ENCODE measurements around the gene IL11RA.
"Not testable (repeated sequence)": the region's sequence is repeated elsewhere in the genome, so short reads cannot be mapped to it uniquely, and the experiment has no call there.

Gene IL11RA

DNA sequence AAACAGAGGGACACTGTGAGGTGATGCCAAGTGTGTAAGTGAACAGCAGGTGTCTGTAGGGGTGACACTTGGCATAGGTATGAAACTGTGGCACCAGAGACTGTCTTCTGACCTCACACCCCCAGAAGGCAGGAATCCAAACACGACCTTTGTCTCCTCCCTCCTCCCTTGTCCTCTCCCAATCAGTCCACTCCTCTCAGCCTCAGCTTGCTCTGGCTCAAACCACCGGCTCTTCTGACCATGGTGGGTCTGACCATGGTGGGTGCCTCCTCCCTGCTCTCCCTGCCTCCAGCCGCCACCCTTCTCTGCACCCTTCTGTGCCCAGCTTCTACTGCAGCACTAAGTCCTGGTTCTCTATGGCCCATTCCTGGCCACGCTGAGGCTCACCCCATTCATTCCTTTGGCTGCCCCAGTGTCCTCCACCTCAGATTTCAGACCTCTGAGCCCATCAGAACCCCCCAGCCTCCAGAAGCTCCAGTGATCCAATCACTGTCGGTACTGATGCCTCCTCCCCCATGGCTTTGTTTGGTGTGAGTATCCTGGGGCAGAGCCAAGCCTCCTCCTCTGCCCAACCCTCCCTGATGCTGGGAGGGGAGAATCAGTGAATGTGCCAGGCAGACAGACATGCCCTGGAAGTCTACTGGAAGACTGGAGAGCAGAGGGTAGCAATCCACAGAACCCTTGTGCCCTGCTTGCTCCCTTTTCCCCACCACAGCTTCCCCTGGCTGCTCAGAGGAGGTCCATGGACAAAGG lies 21.4 kb upstream of the IL11RA start:
- DNase-seq, result no peak

DNA sequence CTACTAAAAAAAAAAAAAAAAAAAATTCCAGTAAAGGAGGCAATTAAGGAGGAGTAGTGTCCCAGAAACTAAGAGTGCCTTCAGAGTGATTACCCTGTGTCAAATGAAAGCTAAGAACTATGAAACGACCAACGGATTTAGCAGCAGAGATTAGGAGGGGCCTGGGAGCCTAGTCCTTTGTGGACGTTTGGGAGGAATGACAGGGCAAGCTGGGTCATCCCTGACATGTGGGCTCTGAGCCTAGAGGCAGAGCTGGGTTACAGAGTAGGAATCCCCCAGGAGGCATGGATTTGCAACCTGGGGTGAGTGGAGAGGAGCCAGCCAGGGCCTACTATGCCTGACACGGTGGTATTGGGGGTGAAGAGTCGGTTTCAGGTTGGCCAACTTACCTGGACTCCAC lies 18.8 kb upstream of the IL11RA start:
- DNase-seq, result no peak

DNA sequence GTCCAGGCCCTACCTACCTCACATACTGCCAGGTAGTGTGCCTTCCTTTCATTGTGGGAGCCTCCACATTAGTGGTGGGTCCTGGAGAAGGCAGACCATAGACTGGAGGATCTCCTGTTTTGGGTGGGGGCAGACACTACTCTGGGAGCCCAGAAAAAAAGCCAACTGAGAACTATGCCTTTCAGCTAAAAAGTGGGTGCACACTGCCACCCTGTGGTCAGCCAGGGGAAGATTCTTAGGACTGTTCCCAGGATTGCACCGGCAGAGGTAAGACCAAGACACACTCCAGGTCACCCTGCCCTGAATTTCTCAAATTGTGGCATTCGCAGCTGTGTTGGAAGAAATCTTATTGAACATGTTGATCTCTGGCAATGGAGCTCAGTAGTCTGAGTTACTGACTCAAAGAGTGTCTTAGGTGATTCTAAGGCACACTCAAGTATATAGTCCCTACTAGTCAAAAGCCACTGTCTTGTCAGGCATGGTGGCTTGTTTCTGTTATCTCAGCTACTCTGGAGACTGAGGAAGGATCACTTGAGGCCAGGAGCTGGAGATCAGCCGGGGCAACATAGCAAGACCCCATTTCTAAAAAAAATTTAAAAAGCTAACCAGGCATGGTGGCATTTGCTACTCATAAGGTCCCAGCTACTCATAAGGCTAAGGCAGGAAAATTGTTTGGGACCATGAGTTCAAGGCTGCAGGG lies 18.0 kb upstream of the IL11RA start:
- peak in 1 of 2 experiments; percentile 52 for DNase-seq

DNA sequence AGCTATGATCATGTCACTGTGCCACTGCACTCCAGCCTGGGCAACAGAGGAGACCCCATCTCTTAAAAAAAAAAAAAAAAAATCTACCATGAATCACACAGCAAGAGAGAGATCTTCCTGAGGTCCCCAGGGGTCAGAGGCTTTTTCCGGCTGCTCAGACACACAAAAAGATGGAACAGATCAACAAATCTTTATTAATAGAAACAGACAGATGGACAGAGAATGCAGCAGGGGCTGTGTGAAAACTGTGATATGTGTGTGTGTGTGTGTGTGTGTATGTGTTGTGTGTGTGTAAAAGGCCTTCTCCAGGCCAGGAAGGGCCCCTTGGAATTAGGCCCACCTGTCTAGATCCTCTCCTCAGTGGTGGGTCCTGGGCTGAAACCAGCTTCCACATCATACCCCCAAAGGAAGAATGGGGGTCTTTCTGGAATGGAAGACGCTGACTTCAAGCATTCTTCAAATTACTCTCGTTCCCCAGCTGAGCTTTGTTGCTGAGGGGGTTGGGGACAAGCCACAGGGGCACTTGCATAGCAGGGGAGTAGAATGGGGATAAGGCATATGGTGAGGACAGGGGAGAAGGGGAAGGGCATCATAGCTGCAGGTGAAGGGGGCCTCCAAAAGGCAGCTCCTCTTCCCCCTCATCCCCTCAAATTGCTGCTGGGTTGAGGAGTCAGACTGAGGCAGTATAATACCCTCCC lies 17.3 kb upstream of the IL11RA start:
- no peak for DNase-seq

DNA sequence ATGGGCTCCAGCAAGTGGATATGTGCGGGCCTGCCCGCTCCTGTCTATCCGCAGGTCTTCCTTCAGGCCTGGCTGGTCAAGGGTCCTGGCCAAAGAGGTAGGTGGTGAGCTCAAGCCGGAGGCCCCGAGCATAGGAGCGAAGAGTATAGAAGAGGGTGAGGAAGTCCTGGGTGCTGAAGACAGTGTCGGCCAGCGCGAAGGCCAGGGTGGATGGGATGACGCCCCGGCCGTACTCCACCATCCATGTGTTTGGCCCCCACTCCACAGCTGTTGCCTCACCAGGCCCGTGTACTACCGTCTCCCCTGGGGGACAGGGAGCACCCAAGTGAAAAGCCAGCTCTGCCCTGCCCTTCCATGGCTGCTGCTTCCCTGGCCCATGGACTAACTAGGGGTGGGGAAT lies 16.4 kb upstream of the IL11RA start:
- no peak for DNase-seq

DNA sequence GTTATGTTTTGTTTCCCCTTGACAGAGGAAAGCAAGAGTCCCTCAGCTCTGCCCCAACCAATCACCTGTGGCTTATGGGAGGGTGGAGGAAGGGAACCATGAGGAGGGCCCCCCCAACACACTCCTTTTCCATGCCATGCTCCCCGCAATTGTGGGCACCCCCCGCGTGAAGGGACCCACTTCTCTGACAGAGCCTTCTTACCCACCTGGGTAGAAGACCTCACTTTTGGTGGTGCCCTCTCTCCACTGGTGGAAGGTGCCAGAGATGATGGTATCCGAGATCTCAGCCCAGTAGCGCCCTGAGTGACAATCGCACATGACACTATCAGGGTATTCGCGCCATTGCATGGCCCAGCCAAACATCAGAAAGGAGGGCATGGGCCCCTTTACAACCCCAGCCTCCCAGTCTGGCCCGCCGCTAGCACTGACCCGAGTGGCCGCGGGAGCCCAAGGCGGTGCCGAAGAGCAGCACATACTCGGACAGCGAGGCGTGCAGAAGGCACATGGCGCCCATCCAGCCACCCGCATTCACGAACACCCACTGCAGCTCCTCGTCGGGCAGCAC lies 15.1 kb upstream of the IL11RA start:
- DNase-seq, result no peak

DNA sequence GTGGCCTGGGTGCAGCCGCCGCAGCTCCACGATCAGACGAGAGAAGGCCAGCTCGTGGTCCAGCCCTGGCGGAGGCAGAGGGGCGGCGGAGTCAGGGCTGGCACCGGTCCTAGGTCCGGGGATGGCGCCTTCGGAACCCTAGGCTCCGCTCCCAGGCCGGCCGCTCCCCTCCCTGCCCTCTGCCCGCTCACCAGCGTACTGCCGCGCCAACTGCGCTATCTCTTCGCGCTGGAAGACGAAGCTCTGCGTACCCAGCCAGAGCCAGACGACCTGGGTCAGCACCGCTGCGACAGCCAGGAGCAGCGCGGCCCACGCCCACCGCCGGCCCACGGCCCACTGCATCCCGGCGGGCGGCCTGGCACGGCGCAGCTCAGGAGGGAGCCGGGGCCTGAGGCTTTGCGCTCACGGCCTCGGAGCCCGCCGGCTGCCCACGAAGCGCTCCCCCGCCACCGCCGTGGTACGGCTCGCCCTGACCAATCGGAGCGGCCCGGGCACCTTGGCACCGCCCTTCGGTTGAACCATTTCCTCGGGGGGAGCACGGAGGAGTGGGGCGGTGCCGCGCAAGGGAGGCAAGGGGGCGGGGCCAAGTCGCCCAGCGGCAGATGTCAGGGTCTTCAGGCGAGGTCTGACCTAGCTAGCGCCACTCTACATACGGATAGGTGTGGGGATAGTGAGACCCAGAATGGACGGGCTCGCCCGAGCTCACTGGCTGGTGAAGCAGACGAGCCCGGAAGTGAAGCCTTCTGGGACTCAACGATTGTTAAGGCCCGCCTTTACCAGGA lies 14.4 kb upstream of the IL11RA start, which contains the start of gene SIGMAR1:
TSS of gene SIGMAR1 (minus strand) at position 432 of the 782 bp plus-strand sequence. CDS start at position 342, 90 bp downstream.
- DNase-seq, result peak; percentile 43 to 78

DNA sequence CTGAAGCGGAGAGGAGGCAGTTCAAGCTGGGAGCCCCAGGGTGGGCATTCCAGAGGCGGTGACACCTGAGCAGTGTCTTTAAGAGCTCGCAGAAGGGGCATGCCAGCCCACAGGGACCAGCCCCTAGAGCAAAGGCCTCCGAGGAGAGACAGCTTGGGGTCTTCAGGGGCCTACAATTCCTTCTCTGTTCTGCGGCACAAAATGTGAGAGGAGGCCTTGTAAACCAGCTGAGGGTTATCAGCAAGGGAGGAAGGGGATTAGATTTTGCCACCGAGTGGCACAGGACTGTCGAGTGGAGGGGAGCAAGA lies 13.9 kb upstream of the IL11RA start:
- DNase-seq, result no peak

DNA sequence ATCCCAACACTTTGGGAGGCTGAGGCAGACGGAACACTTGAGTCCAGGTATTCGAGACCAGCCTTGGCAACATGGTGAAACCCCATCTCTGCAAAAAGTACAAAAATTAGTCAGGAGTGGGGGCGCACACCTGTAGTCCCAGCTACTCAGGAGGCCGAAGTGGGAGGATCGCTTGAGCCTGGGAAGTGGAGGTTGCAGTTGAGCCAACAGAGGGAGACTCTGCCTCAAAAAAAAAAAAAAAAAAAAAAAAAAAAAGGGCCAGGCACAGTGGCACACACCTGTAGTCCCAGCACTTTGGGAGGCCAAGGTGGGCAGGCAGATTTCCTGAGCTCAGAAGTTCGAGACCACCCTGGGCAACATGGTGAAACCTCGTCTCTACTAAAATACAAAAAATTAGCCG lies 12.7 kb upstream of the IL11RA start:
- DNase-seq, result not testable (repeated sequence)

DNA sequence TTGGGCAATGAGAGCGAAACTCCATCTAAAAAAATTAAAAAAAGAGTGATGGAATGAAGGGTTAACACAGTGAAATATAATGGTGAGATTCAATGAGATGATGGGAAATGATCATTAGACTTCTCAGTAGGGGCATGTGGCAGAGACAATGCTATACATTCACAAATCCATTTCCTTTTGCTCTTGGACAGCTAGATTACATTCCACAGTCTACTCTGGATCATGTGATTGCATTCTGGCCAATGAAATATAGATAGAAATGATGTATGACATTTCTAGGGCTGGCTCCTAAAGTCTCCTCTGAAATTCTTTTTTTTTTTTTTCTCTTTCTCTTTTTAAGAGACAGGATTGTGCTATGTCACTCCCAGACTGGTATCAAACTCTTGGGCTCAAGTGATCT lies 9.3 kb upstream of the IL11RA start:
- DNase-seq, result no peak

DNA sequence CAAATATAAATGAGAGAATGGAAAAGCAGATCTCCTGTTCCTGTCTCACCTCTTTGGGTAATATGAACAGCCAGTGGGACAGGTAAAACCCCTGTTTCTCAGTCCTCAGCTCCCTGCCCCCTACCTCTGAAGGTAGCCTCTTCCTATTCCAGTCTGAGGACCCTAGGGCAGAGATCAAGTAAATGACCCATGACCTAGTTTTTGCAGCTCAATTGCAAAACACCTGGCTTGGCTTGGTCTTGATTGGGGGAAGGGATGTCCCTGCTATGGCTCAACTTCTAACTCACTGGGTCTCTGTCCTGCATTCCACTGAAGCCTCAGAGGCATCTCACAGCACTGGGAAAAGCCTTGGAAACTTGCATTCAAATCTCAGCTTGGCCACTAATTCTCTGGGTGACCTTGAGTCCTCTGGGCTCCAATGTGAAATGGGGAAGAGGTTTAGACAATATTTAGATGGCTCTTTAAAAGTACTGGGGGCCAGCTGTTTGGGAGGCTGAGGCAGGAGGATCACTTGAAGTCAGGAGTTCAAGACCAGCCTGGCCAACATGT lies 7.1 kb upstream of the IL11RA start:
- no peak for DNase-seq

DNA sequence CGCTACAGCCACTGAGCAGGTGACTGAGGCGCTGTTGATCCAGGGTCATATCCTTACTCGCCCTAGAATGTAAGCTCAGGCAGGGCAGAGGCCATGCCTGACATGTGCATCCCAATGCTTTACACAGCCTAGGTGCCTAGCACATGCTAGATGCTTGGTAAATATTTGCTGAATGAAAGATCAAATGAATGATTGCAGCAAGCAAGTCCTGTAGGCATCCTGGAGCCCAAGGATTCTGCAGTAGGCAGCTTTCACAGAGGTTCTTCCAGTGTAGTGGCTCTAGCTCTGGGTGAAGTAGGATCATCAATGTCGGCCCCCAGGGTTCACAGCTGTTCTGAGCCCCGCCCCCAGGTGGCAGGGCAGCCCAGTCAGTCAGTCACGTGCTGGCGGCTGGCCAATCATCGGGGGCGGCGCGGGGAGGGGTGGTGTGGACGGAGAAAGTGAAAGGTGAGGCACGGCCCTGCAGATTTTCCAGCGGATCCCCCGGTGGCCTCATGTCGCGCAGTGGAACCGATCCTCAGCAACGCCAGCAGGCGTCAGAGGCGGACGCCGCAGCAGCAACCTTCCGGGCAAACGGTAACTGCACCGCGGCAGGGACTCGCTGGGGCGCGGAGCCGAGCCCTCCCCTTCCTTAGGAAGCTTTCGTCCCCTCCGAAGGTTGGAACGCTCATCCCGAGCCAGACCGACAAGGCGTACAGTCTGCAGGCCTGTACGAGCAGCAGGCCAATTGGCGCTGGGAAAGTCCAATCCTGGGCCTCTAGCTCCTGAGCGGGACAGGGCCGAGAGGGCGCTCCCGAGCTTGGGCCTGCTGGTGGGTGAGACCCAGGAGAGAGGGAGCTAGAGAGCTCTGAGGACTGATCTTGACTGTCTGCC lies 5.5 kb upstream of the IL11RA start, which contains the start of gene GALT:
TSS of gene GALT (plus strand) at position 465 of the 873 bp plus-strand sequence. CDS start at position 495, 30 bp downstream.
- peak; percentile 51 to 75 for DNase-seq

DNA sequence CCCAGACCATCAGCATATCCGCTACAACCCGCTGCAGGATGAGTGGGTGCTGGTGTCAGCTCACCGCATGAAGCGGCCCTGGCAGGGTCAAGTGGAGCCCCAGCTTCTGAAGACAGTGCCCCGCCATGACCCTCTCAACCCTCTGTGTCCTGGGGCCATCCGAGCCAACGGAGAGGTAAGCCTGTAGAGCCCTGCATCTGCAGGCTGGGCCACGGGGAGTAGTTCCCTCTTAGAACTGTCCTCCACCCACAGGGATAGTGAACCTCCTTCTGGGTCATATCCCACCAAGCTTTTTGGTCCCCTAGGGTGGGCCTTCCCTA lies 4.9 kb upstream of the IL11RA start:
- DNase-seq, result no peak

DNA sequence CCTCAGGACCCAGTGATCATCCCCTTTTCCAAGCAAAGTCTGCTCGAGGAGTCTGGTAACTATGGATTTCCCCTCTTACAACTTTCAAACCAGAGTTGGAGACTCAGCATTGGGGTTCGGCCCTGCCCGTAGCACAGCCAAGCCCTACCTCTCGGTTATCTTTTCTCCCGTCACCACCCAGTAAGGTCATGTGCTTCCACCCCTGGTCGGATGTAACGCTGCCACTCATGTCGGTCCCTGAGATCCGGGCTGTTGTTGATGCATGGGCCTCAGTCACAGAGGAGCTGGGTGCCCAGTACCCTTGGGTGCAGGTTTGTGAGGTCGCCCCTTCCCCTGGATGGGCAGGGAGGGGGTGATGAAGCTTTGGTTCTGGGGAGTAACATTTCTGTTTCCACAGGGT lies 4.3 kb upstream of the IL11RA start:
- no peak for DNase-seq

DNA sequence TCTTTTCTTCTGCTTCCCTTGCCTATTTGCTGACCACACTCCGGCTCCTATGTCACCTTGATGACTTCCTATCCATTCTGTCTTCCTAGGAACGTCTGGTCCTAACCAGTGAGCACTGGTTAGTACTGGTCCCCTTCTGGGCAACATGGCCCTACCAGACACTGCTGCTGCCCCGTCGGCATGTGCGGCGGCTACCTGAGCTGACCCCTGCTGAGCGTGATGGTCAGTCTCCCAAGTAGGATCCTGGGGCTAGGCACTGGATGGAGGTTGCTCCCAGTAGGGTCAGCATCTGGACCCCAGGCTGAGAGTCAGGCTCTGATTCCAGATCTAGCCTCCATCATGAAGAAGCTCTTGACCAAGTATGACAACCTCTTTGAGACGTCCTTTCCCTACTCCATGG lies 3.3 kb upstream of the IL11RA start:
- no peak for DNase-seq

DNA sequence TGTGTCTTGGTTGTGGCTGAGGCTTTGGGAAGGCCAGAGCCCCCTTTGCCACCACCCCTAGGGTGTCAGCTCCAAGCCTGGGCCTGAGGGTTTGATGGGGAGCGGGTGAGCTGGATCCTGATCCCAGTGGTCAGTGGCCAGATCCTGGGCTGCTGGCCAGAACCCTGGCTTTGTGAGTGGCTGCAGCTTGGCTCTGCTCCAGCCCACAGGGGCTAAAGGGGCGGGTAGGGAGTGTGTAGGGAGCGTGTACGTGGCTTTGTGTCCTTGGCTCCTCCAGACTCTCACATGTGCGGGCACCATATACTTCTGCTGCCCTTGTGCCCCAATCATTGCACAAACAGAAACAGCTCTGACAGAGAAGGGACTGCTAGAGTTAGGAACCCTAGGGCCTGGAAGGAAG lies 1.2 kb upstream of the IL11RA start:
- no peak for DNase-seq

DNA sequence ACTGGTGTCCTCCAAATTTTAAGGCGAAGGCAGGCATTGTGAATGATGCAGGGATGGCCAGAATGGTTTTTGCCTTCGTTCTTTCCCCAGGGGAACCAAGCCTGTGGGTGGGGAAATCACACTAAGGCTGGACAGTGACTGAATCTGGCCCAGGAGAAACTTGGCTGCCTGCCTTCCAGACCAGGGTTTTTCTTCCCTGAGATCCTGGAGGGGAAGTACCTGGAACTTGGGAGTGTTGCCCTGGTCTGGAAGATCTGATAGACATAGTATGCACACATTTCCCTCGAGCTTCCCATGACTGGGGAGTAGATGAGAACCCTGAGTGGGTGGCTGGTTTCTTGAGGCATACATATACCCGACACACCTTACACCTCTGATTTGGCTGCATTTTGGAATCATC lies 664 bp upstream of the IL11RA start:
- DNase-seq, result no peak

DNA sequence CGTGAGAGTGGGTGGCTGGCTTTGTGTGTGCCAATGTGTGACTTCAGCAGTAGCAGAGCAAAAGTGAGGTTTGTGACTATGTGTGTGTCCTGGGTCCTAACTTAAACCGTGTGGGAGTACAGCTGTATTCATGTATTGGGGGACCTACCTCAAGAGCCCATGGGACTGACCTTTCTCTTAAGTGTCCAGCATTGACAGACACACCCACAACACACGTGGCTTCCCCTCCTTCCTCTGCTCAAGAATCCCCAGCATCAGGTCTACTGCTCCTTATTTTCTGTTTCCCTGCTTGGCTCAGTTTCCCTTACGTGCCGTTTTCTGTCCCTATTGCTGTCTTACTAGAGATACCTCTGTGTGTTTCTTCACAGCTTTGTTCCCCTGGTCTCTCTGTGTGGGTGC lies 616 bp downstream of the IL11RA start:
- no peak for DNase-seq

DNA sequence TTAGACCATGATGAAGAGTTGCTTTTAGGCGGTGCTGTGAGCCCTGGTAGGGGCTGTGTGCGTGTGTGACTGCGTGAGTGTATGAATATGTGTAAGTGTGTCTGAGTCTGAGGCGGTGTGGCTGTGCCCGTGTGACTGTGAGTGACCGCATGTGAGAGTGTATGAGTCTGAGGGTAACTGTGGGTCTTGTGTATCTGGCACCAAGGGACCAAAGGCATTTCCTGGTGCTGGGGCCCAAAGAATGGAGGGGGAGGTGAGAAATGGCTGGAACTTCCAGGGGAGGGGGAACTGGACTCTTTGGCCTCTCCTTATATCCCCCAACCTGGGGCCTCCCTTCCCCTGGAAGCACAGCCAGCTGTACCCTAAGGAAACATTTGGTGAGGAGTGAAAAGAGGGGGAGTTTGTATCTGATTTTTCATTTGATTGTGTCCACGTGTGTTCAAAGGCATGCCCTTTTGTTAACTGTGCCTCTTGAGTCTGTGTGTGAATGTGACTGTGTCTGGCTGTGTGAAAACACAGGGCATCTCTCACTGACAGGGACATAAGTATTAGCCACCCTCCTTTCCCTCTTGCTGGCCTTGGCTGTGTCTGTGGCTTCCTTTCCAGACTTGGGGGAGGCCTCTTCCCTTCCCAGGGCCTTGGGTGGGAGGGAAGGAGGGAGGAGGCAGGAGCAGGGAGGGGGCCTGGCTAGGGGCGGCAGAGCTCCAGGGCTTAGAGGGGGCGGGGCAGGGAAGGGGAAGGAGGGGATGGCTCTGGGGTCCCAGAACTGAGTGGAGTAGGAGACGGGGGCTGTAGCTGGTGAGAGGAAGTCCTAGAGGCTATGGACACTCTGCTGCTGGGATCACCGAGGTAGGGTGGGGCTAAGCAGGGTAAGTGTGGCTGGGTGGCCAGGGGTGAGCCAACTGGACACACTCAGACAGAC lies 1.4 kb downstream of the IL11RA start:
- DNase-seq, result no peak

DNA sequence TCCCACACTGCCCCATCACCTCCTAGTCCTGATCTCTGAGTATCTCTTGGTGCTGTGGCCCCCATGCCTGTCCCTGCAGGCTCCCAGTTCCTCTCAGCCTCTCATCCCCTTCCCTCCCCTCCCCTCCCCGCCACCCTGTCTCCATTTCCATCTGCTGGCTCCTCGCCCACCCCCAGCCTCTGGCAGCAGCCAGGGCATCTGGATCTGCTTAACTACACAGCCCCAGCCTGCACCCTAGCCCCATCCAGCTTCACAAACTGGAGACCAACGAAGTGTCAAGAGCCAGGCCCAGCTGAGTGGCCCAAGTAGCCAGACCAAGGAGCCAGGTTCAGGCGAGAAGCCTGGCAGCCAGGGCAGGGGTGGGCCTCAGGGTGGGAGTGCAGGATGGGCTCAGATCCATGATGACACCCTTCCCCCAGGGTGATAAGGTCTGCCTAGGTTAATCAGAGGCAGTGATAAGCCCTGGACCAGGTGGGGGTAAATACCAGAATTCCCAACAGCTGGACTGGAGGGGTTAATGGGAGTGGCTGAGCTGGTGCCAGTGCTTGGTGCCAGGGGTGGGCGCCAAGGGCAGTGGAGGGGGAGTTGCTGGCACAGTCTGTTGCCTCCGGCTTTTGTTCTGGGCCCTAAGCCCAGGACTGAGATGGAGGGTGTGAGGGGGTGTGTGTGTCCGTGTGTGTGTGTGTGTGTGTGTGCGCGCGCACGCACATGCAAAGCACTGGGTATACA lies 2.5 kb downstream of the IL11RA start:
- DNase-seq, result no peak
